Measurements from ENCODE around the gene NR2E1. TPM values are rescaled to one million over a fixed set of nuclear protein-coding genes. Genes with fewer than 3 reads are reported as not detected.
A peak's percentile ranks its signal among the peaks of the same experiment; 100 is the strongest.

NR2E1 gene
- total RNA-seq, 2 experiments from 2014 or later = not detected

DNA sequence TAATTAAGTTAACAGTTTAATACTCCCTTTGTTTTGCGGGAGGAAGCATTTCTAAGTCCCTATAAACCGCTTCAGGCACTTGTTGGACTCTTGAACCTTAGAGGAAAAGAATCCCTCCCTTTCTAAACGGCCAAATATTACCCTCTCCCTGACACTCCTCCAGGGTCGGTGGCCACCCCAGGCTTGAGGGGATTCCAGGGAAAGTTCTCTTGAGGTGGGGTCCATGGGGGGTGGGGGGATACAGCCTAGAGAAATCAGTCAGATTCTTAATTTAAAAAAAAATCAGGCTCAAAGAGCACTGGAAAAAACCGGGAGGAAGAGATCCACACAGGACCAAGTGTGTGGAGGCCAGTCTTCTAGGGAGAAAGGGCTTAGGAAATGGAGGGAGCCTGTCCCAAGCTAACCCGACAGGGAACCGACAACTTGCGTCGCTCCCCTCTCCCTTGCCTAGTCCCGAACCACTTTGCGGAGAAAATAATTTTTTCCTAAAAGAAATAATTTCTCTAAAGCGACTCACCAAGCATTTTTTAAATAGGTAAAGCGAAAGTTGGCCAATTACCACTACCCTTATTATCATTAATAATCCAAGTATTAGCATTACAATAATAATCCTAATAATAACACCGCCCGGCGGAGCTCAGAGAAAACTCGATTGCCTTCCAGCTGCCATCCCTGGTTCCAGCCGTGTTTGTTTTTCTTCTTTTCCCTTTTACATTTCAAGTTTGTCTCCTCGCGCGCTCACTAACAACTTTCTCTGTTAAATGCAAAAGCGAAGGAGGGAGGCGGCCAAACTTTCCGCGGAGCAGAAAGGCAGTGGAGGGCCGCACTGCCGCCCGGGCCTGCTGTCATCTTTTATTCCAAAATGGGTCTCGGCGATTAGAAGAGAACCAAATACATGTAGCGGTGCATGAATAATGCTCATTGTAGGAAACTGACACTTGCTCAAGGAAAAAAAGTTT is 4.8 kb downstream of the NR2E1 start:
- Mint-ChIP-seq H3K4me1 (peaks cover 26% of the 10 kb centered on the region), H3K27ac (no peak overlapping the region), H3K27me3 (peaks cover 94% of the 10 kb centered on the region), H3K36me3 (peaks cover 4% of the 10 kb centered on the region), H3K4me3 (no peak overlapping the region), H3K9me3 (ENCODE audit: low read depth) (no peaks in the 10 kb centered on the region)
- no peak for ATAC-seq
- no peak for DNase-seq
- CTCF ChIA-PET = no interaction called here

DNA sequence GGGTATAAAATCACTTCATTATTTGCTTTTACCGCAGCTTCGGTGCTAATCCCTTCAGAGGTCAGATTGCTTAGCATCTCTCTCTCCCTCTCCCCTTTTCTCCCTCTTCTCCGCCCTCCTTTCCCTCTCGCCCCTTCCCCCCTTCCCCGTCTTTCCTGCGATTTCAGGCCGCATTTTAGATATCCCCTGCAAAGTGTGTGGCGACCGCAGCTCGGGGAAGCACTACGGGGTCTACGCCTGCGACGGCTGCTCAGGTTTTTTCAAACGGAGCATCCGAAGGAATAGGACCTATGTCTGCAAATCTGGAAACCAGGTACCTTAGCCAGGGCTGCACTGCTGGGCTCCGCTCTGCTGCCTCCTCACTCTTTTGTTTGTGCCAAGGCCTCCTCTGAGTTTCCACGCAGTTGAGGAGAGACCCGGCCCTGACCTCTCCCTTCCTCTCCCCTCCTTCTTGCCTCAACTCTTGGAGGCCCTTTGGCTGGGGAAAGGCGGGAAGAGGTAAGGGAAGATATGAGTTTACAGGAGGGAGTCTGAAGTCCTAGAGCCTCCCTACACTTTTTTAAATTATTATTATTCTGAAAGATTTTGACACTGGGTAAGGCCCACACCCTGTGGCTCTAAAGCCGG is 5.6 kb downstream of the NR2E1 start:
- H3K9me3 Mint-ChIP-seq (ENCODE audit: low read depth) = no peaks in the 10 kb centered on the region
- no peak overlapping the region for H3K4me3 Mint-ChIP-seq
- ATAC-seq = no peak
- no peak overlapping the region for H3K27ac Mint-ChIP-seq
- peaks cover 94% of the 10 kb centered on the region for H3K27me3 Mint-ChIP-seq
- CTCF ChIA-PET = no interaction called here
- DNase-seq = no peak
- peaks cover 26% of the 10 kb centered on the region for H3K4me1 Mint-ChIP-seq
- peaks cover 1% of the 10 kb centered on the region for H3K36me3 Mint-ChIP-seq

- Mint-ChIP-seq H3K4me1 (peaks cover 23% of the 10 kb centered on the region), H3K27ac (no peak overlapping the region), H3K27me3 (peaks cover 96% of the 10 kb centered on the region), H3K36me3 (peaks cover 1% of the 10 kb centered on the region), H3K9me3 (ENCODE audit: low read depth) (no peaks in the 10 kb centered on the region), H3K4me3 (no peak overlapping the region)
- CTCF ChIA-PET = no interaction called here
- ATAC-seq (no peak), DNase-seq (no peak)
Measured at GRCh38 chr6:108171918-108172516, 6.2 kb downstream of the NR2E1 start.

DNA sequence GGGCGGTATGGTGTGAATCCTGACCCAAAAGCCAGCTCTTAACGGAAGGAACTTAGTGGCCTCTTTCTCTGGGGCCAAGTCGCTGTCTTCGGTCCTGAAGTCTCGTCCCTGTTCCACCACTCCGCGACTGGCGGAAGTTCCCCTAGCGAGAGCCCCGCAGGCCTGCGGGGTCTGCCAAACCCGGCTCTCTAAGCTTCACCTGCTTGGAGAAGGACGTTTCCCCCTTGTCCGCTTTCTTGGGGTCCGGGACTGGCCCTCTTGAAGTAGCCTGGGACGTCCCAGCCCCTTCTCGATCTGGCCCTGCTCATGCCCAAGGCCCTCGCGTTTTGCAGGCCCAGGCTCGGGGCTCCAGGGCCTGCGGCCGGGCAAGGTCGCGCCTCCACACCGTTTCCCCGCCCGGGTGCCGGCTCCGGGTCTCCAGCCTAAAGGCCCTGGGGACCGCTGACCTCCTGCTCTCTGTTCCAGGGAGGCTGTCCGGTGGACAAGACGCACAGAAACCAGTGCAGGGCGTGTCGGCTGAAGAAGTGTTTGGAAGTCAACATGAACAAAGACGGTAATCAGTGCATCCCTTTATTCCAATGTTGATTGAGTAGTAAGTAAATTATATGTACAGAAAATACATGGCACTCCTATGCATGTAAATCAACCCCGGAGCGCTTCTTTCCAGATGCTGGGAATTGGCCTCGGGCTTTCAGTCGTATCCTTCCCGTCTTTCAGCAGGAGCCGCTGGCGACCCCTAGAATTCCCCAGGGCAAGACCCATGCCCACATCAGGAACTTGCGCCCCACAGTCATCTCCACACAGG is 8.8 kb downstream of the NR2E1 start:
- Mint-ChIP-seq H3K4me3 (no peak overlapping the region), H3K27me3 (peaks cover 95% of the 10 kb centered on the region), H3K4me1 (peaks cover 14% of the 10 kb centered on the region), H3K9me3 (ENCODE audit: low read depth) (no peaks in the 10 kb centered on the region), H3K36me3 (peaks cover 1% of the 10 kb centered on the region), H3K27ac (no peak overlapping the region)
- ATAC-seq (peak; percentile 51), DNase-seq (peak; percentile 64)
- CTCF ChIA-PET = interaction anchor here (1.3 to 1.7 kb wide), 3 partner anchors 13 to 318 kb away, joined by 3 to 10 read pairs (median 7); no protein-coding TSS in a partner anchor

DNA sequence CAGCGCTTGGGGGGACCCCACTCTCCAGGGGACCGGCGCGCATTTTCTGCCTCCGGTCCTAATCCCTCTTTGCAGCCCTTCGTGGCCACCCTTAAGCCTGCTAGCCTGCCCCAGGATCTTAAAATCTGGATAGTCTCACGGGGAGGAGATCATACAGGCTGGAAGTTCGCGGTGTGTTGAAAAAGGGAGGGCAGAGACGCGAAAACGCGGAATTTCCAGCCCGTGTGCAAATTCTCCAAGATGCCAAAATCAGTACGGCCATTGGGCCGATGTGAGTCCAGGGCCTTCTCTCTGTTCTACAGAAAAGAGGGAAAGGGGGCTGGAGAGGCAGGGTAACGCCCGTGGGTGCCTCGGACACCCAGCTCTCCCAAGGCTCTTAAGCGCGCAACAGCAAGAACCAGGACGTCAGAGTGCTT is 9.4 kb downstream of the NR2E1 start:
- Mint-ChIP-seq H3K4me3 (no peak overlapping the region), H3K36me3 (peaks cover 1% of the 10 kb centered on the region), H3K27ac (no peak overlapping the region), H3K4me1 (peaks cover 14% of the 10 kb centered on the region), H3K27me3 (peaks cover 93% of the 10 kb centered on the region), H3K9me3 (ENCODE audit: low read depth) (no peaks in the 10 kb centered on the region)
- ATAC-seq (no peak), DNase-seq (no peak)
- CTCF ChIA-PET = interaction anchor here (1.3 to 1.7 kb wide), 2 partner anchors 12 to 317 kb away, joined by 3 to 10 read pairs; no protein-coding TSS in a partner anchor

DNA sequence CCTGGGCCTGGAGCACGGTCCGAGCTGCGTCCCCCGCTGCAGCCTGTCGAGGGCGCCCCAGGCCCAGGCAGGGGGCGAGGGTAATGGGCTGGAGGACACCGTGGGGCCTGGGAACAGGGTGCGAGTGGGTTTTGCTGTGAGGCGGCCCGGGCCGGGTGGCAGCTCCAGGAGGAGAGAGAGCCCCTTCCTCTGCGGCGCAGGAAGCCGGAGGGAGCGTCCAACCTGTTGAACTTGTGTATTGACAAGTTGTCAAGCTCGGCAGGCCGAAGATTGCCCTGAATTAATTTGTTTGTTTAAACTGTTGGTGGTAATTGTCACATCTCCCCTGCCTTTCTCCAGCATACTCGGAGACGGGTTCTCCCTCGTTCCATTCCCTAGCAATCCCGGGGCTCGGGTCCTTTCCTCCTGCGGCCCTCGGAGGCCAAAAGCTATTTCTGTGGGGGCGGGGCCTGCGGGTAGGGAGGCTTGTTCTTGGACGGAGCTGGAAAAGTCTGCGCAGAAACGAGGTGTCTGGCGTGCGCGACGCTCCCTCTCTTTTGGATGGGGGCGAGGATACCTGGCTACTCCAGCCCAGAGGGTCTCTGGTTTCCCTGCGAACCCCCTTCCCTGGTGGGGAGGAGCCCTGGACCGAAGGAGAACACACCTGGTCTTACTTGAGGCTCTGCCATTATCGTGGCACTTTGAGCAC is 9.9 kb downstream of the NR2E1 start:
- DNase-seq = no peak
- peak overlapping the region; percentile 7 for H3K4me3 Mint-ChIP-seq

GRCh38 chr6:108176281-108177089 is 10.7 kb downstream of the NR2E1 start:
- CTCF ChIA-PET = interaction anchor here (1.3 to 1.7 kb wide), 2 partner anchors 11 to 316 kb away, joined by 3 to 10 read pairs; no protein-coding TSS in a partner anchor
- no peak overlapping the region for H3K27ac Mint-ChIP-seq
- peak overlapping the region; percentile 7 for H3K4me3 Mint-ChIP-seq
- DNase-seq = no peak
- ATAC-seq = no peak
- peaks cover 11% of the 10 kb centered on the region for H3K4me1 Mint-ChIP-seq
- no peaks in the 10 kb centered on the region for H3K9me3 Mint-ChIP-seq (ENCODE audit: low read depth)
- H3K27me3 Mint-ChIP-seq = peaks cover 89% of the 10 kb centered on the region
- H3K36me3 Mint-ChIP-seq = peaks cover 1% of the 10 kb centered on the region

More for the DNA sequence above, 9.9 kb downstream of the NR2E1 start:
- H3K27me3 Mint-ChIP-seq = peaks cover 92% of the 10 kb centered on the region
- ATAC-seq = no peak
- peaks cover 14% of the 10 kb centered on the region for H3K4me1 Mint-ChIP-seq
- no peak overlapping the region for H3K27ac Mint-ChIP-seq
- H3K9me3 Mint-ChIP-seq (ENCODE audit: low read depth) = no peaks in the 10 kb centered on the region
- CTCF ChIA-PET = interaction anchor here (1.3 to 1.7 kb wide), 2 partner anchors 12 to 317 kb away, joined by 3 to 10 read pairs; no protein-coding TSS in a partner anchor
- peaks cover 1% of the 10 kb centered on the region for H3K36me3 Mint-ChIP-seq

DNA sequence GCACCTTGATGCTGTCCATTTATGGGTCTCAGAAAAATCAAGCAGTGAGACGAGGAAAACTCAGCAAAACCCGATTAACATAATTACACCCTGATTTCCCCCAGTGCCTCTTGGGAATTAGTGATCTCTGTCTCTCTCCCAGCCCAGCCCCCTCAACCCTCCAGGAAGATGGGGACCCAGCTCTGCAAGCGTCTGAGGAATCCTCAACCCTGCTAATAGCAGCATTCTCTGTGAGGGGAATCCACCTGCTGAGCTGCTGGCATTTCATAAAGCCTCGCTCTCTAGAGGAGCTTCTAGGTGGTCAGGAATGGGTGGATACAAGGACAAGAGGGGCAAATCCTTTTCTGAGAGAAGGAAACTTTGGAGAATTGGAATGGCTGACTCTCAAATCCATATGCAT is 13.9 kb downstream of the NR2E1 start:
- Mint-ChIP-seq H3K9me3 (ENCODE audit: low read depth) (no peaks in the 10 kb centered on the region), H3K4me1 (peaks cover 11% of the 10 kb centered on the region), H3K4me3 (no peak overlapping the region), H3K27ac (no peak overlapping the region), H3K27me3 (peaks cover 72% of the 10 kb centered on the region), H3K36me3 (peaks cover 1% of the 10 kb centered on the region)
- DNase-seq (no peak), ATAC-seq (no peak)
- CTCF ChIA-PET = no interaction called here

DNA sequence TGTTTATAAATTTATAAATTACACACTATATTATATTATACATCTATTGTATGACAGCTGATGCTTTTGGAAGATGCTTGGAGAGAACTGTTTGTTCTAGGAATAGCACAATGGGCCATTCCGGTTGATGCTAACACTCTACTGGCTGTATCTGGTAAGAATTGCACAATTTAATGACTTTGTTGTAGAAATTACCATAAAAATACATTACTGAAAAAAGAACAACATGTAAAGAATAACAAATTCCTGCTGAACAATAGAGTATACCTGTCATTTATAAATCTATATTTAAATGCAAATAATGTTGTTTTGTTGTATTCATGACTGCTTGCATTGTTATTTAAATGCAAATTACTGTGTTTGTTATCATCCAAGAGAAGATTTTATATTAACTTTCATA is 14.4 kb downstream of the NR2E1 start:
- Mint-ChIP-seq H3K4me1 (peaks cover 11% of the 10 kb centered on the region), H3K4me3 (no peak overlapping the region), H3K36me3 (peaks cover 1% of the 10 kb centered on the region), H3K27ac (no peak overlapping the region), H3K9me3 (ENCODE audit: low read depth) (no peaks in the 10 kb centered on the region), H3K27me3 (peaks cover 67% of the 10 kb centered on the region)
- ATAC-seq = no peak
- no peak for DNase-seq
- CTCF ChIA-PET = no interaction called here

DNA sequence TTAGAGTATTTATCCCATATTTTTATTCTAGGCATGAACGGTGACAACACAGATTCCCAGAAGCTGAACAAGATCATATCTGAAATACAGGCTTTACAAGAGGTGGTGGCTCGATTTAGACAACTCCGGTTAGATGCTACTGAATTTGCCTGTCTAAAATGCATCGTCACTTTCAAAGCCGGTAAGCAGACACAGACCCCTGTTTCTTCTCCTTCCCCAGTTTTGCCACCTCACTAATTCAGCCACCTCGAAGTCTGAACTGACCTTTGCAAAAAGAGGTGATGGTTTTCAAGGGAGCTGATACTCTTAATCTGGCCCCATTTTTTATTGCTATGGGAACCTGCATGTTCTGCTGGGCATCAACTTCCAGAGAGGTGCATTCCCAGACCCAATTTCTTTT is 15.0 kb downstream of the NR2E1 start:
- H3K36me3 Mint-ChIP-seq = peaks cover 1% of the 10 kb centered on the region
- no peak for ATAC-seq
- peaks cover 66% of the 10 kb centered on the region for H3K27me3 Mint-ChIP-seq

GRCh38 chr6:108186226-108186625 is 20.4 kb downstream of the NR2E1 start:
- H3K27me3 Mint-ChIP-seq = peaks cover 50% of the 10 kb centered on the region
- CTCF ChIA-PET = no interaction called here

More for the DNA sequence above, 15.0 kb downstream of the NR2E1 start:
- CTCF ChIA-PET = no interaction called here
- Mint-ChIP-seq H3K4me1 (peaks cover 7% of the 10 kb centered on the region), H3K9me3 (ENCODE audit: low read depth) (no peaks in the 10 kb centered on the region), H3K27ac (no peak overlapping the region), H3K4me3 (no peak overlapping the region)
- no peak for DNase-seq

GRCh38 chr6:108187519-108187918 is 21.7 kb downstream of the NR2E1 start:
- H3K9me3 Mint-ChIP-seq (ENCODE audit: low read depth) = no peaks in the 10 kb centered on the region
- H3K36me3 Mint-ChIP-seq = no peaks in the 10 kb centered on the region
- DNase-seq (no peak), ATAC-seq (no peak)
- H3K27ac Mint-ChIP-seq = no peak overlapping the region
- peaks cover 50% of the 10 kb centered on the region for H3K27me3 Mint-ChIP-seq
- H3K4me3 Mint-ChIP-seq = no peak overlapping the region
- CTCF ChIA-PET = interaction anchor here (0.9 to 1.0 kb wide), 2 partner anchors 10 to 12 kb away, joined by 3 read pairs; no protein-coding TSS in a partner anchor
- H3K4me1 Mint-ChIP-seq = no peaks in the 10 kb centered on the region

More at GRCh38 chr6:108186226-108186625, 20.4 kb downstream of the NR2E1 start:
- Mint-ChIP-seq H3K9me3 (ENCODE audit: low read depth) (no peaks in the 10 kb centered on the region), H3K4me1 (no peaks in the 10 kb centered on the region), H3K27ac (no peak overlapping the region), H3K36me3 (no peaks in the 10 kb centered on the region), H3K4me3 (no peak overlapping the region)
- no peak for DNase-seq
- ATAC-seq = no peak

Data from activated CD8-positive, alpha-beta memory T cell treated with anti-CD3 and anti-CD28 coated beads, Interleukin-2, amount 10 ng/mL, durations not matched to agents 7 days and 5 days (primary cell).